Skeletal muscle tissue (tissue), 4 donors: ENCODE measurements around the gene TMEM87A. TPM values are rescaled to one million over a fixed set of nuclear protein-coding genes. Genes with fewer than 3 reads are reported as not detected.

Experiments
- H3K27ac ChIP-seq: one replicate; pipeline ENCODE4 v1.7.0; 2013; ENCODE audit warnings: mild to moderate bottlenecking, low read depth, low read length, inconsistent platforms
- H3K27me3 ChIP-seq, 3 donors: one replicate each; pipeline ENCODE4 v1.7.0; 2013; ENCODE audit warnings: low read length in 3 of 3; ENCODE audit not compliant: control insufficient read depth in 3 of 3, insufficient read depth in 3 of 3
- H3K36me3 ChIP-seq, 3 donors: one replicate each; pipeline ENCODE4 v1.7.0; 2013; ENCODE audit warnings: low read length in 3 of 3; ENCODE audit not compliant: control insufficient read depth in 3 of 3, insufficient read depth in 3 of 3
- H3K4me1 ChIP-seq, 3 donors: one replicate each; pipeline ENCODE4 v1.7.0; 2013; ENCODE audit warnings: low read length in 3 of 3, mild to moderate bottlenecking in 3 of 3; ENCODE audit not compliant: control insufficient read depth in 3 of 3, insufficient read depth in 3 of 3
- H3K4me3 ChIP-seq, 3 donors: one replicate each; pipeline ENCODE4 v1.7.0; 2013; ENCODE audit warnings: low read length in 3 of 3
- H3K9ac ChIP-seq, 3 donors: one replicate each; pipeline ENCODE4 v1.7.0; 2013; ENCODE audit warnings: low read length in 3 of 3, mild to moderate bottlenecking in 3 of 3, moderate library complexity in 2 of 3, low read depth in 1 of 3
- H3K9me3 ChIP-seq, 3 donors: one replicate each; pipeline ENCODE4 v1.7.0; 2013; ENCODE audit warnings: low read length in 3 of 3; ENCODE audit not compliant: control insufficient read depth in 3 of 3
- total RNA-seq: library from RNA; depleted of rRNA; stranded (reverse); fragments of >200 nt; gene quantifications from one replicate; pipeline ENCODE4 v1.2.3, GENCODE V29; 2014
- donor health status: Osteomylitis.

TMEM87A gene
- total RNA-seq, 1 donor from 2014 or later, result 70.5 TPM

DNA sequence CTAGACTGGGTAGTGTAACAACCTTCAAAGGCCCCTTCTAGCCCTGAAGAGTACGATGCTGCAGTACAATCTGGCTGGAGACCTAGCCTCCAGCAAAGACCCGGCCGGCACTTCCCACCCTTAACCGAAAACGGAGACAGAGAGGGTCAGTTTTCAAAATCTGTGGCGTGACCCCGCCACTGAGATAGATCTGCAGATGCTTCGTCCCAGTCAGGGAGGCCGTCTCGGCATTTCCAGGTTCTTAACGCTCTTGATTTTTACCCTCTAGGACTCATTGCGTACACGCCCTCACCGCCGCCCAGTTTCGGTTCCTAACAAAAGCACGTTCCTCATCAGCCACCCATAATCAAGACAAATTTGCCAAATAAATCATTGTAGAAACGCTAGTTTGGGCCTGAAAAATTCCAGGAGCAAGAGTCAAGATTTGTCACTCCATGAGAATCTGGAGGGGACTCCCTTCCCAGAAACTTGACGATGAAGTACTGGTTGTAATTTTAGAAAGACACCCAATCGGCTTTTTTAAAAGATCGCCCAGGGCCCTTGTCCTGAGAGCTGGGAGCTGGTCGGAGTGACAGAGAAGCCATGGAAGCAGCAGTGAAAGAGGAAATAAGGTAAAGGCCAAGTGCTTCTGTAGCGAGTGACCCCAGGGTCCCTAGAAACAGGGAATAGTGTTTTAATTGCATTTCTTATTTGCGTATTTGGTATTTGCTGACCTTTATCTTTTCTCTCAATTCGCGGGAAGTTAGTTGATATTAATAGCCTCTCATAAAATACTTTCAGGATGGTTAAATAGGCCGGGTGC lies 868 bp upstream of the TMEM87A start:
- H3K27ac ChIP-seq, result peak overlapping the region; percentile 98
- H3K36me3 ChIP-seq, result peaks cover under 1 to 10% (median 9%) of the 10 kb centered on the region in 3 donors
- peak overlapping the region; percentile 82 to 99 (median 98) for H3K4me3 ChIP-seq
- peaks cover 23 to 39% (median 36%) of the 10 kb centered on the region in 3 donors for H3K4me1 ChIP-seq
- H3K9me3 ChIP-seq, result no peaks in the 10 kb centered on the region
- H3K27me3 ChIP-seq, result no peaks in the 10 kb centered on the region
- H3K9ac ChIP-seq, result peak overlapping the region; percentile 95 to 99 (median 99)

DNA sequence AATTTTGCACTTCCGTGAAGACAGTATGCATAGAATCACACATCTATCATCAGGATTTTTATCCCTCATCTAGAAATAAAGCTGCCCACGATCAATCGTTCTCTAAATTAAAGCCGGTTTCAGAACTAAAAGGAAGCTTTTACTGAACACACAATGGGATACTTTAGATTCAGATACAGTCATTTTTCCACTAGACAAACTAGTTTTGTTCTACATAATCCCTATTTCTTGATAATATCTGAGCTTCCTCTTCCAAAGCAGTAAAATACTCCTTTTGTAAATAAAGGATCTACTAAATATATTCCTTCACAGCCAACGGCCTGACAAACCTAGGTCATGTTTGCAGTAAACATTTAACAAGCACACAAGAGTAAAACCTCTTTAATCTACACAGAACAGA lies 2.2 kb downstream of the TMEM87A start:
- Histone ChIP-seq H3K27ac (no peak overlapping the region), H3K27me3 (no peaks in the 10 kb centered on the region), H3K9ac (peak overlapping the region in 1 of 3 donors; percentile 16)

DNA sequence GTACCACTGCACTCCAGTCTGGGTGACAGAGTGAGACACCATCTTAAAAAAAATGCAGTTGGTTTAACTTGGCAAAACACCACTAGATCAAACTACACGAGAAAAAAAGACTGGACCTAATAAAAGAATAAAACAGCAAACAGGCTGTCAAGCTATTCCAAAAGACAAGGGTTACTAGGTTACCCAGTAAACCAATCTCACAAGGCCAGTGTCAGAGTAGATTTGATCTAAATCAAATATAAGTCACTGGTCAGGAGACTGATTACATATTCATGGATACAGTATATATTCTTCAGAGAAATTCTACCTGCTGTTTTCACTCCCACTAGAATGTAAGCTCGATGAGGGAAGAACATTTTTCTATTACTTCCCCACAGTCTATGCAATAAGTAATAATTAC lies 2.7 kb downstream of the TMEM87A start:
- Histone ChIP-seq H3K27ac (no peak overlapping the region), H3K4me3 (no peak overlapping the region), H3K9me3 (no peaks in the 10 kb centered on the region), H3K9ac (no peak overlapping the region), H3K36me3 (peaks cover 0 to 22% (median 15%) of the 10 kb centered on the region in 3 donors), H3K27me3 (no peaks in the 10 kb centered on the region), H3K4me1 (peaks cover 17 to 33% (median 31%) of the 10 kb centered on the region in 3 donors)

More for the DNA sequence above, 2.2 kb downstream of the TMEM87A start:
- Histone ChIP-seq H3K36me3 (peaks cover 0 to 22% (median 11%) of the 10 kb centered on the region in 3 donors), H3K9me3 (no peaks in the 10 kb centered on the region), H3K4me3 (no peak overlapping the region), H3K4me1 (peaks cover 21 to 36% (median 35%) of the 10 kb centered on the region in 3 donors)

DNA sequence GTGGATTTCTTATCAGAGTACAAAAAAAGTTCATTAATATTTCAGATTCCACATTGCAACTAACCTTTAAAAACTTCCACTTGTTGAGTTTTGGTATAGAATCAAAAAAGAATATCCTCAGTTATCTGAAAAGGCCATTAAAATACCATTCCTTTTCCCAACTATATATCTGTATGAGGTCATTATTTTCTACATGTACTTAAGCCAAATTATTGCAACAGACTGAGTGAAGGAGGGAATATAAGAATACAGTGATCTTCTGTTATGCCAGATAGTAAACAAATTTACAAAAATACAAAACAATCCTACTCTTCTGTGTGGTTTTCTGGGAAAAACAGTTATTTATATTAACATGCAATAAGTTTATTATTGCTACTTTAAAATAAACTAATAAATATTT lies 5.9 kb downstream of the TMEM87A start:
- Histone ChIP-seq H3K27me3 (no peaks in the 10 kb centered on the region), H3K4me3 (no peak overlapping the region), H3K9me3 (no peaks in the 10 kb centered on the region), H3K27ac (no peak overlapping the region), H3K36me3 (peaks cover 7 to 44% (median 35%) of the 10 kb centered on the region in 3 donors), H3K4me1 (peaks cover 7 to 14% (median 10%) of the 10 kb centered on the region in 3 donors), H3K9ac (no peak overlapping the region)

DNA sequence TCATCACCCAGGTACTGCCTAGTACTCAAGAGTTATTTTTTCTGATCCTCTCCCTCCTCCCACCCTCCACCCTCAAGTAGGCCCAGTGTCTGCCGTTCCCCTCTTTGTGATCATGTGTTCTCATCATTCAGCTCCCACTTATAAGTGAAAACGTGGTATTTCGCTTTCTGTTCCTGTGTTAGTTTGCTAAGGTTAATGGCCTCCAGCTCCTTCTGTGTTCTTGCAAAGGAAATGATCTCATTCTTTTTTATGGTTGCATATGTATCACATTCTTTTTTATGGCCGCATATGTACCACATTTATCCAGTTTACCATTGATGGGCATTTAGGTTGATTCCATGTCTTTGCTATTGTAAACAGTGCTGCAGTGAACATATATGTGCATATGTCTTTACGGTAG lies 8.4 kb downstream of the TMEM87A start:
- Histone ChIP-seq H3K4me1 (no peaks in the 10 kb centered on the region), H3K27ac (no peak overlapping the region), H3K4me3 (no peak overlapping the region), H3K9ac (no peak overlapping the region), H3K36me3 (peaks cover 13 to 54% (median 52%) of the 10 kb centered on the region in 3 donors), H3K9me3 (no peaks in the 10 kb centered on the region), H3K27me3 (no peaks in the 10 kb centered on the region)

DNA sequence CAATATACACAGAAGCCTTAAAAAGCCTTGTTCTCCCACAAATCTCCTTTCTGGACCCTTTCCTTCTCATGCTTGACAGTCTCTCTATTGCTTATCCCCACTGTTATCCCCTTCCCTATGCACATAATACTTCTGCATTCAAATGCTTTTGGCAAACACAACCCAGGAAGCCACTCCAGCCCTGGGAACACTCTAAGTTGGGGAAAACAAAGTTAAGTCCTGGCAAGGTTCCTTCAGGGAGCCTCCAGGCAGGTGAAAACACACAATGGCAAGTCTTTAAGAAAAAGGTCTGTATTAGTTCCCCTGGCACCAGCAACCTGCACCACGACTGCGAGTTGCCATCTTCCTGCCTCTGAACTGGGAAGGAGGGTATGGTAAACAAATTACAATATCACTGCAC lies 19.9 kb downstream of the TMEM87A start:
- Histone ChIP-seq H3K4me1 (no peaks in the 10 kb centered on the region), H3K27ac (no peak overlapping the region), H3K9me3 (peaks cover 0 to 2% (median 0%) of the 10 kb centered on the region in 3 donors), H3K9ac (no peak overlapping the region), H3K27me3 (no peaks in the 10 kb centered on the region), H3K36me3 (peaks cover 13 to 17% (median 15%) of the 10 kb centered on the region in 3 donors), H3K4me3 (no peak overlapping the region)

DNA sequence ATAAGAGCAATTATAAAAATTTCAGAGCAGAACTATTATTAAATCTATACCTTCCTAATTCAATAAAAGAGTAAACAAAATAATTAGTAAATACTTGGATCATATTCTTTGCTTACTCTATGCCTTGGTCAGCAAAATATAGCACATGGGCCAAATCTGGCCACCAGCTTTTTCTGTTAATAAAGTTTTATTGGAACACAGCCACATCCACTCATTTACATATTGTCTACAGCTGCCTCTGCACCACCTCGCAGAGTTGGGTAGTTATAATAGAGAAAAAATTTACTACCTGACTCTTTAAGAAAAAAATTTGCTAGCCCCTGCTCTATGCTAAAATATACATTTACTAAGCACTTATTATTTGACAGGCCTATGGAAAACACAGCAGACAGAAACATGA lies 32.4 kb downstream of the TMEM87A start:
- H3K4me1 ChIP-seq, result no peaks in the 10 kb centered on the region
- no peak overlapping the region for H3K4me3 ChIP-seq
- H3K36me3 ChIP-seq, result peaks cover 5 to 29% (median 24%) of the 10 kb centered on the region in 3 donors
- H3K27me3 ChIP-seq, result no peaks in the 10 kb centered on the region
- no peak overlapping the region for H3K27ac ChIP-seq
- no peaks in the 10 kb centered on the region for H3K9me3 ChIP-seq
- no peak overlapping the region for H3K9ac ChIP-seq

DNA sequence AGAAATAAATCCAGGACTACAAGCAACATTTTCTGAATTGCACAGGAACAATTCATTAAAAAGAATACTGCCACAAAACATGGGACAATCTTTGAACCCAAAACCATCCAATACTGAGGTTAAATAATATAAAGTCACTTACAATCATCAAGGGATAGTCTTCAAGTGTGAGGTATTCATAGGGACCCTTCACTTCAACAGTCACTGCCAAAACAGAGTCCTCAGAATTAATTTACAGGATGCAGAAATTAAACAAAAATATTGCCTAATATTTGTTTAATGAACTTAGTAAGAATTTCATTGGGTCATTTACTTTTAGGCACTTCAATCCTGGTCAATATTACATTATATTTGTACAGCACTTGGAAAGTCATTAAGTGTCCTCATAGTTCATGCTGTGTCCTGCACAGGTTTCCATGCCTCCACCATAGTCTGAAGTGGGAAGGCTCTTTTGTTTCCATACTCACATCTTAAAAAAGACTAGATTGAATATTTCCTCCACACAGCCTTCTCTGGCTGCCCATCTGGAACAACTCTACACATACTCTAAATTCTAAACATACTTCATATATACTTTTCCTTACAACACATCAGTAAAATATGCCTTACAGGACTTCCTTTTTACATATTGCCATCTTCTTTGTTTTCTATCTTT lies 33.6 kb downstream of the TMEM87A start:
- Histone ChIP-seq H3K27me3 (no peaks in the 10 kb centered on the region), H3K4me3 (no peak overlapping the region), H3K4me1 (no peaks in the 10 kb centered on the region), H3K36me3 (peaks cover 5 to 29% (median 29%) of the 10 kb centered on the region in 3 donors), H3K9ac (no peak overlapping the region), H3K27ac (no peak overlapping the region), H3K9me3 (no peaks in the 10 kb centered on the region)

DNA sequence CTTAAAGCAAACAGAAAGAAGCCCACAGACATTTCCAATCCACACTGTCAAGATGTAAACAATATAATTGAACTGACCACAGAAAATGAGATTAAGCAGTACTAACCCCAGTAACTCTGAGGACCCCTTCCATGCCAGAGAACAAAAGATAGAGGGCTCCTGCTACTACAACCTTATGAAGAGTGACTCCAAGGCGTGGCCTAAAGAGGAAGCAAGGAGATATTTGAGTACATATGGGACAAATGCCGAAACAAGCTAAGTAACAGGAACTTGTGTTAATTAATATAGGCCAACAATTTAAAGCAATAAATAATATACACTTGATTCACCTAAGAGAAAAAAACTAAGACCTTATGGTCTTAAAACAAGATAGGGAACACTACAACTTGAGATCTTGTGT lies 40.1 kb downstream of the TMEM87A start:
- Histone ChIP-seq H3K9ac (no peak overlapping the region), H3K9me3 (no peaks in the 10 kb centered on the region), H3K4me3 (no peak overlapping the region), H3K27ac (no peak overlapping the region), H3K36me3 (peaks cover 5 to 43% (median 38%) of the 10 kb centered on the region in 3 donors), H3K27me3 (no peaks in the 10 kb centered on the region), H3K4me1 (no peaks in the 10 kb centered on the region)

DNA sequence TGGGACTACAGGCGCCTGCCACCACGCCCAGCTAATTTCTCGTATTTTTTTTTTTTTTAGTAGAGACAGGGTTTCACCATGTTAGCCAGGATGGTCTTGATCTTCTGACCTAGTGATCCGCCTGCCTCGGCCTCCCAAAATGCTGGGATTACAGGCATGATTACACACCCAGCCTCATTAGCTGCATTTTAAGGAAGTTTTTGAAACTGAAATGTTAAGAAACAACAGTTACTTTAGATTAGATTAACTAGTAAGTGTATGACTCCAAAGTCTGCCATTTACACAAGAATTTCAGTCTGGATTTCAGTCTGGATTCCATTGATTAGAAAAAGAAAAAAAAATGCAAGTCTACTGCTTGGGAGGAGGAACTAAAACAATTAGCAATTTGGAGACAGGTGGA lies 40.6 kb downstream of the TMEM87A start:
- no peak overlapping the region for H3K9ac ChIP-seq
- H3K27me3 ChIP-seq, result no peaks in the 10 kb centered on the region

More for the DNA sequence above, 40.6 kb downstream of the TMEM87A start:
- no peaks in the 10 kb centered on the region for H3K9me3 ChIP-seq
- no peaks in the 10 kb centered on the region for H3K4me1 ChIP-seq
- H3K4me3 ChIP-seq, result no peak overlapping the region
- H3K27ac ChIP-seq, result no peak overlapping the region
- H3K36me3 ChIP-seq, result peaks cover 3 to 42% (median 38%) of the 10 kb centered on the region in 3 donors
